IMR-90 (cell line): ENCODE data around the gene PADI2. TPM values are rescaled to one million over a fixed set of nuclear protein-coding genes. Genes with fewer than 3 reads are reported as not detected.

Source experiments
- ATAC-seq: fragments of 200-7000 bp; cut with Tn5 transposase; 2 replicates; pipeline ENCODE4 v1.9.1; 2020; ENCODE audit warnings: low read depth, mild to moderate bottlenecking, moderate library complexity
- BruUV-seq: library from RNA; stranded (reverse); fragments of 400-500 nt; replicated peaks from 2 replicates; lab custom pipeline; 2021; lab: Mats Ljungman, UMichigan
- CTCF ChIA-PET: fragments of 300-600 bp; formaldehyde crosslinking; extraction: SDS; loops from one replicate; lab custom pipeline; 2021; ENCODE audit warnings: antibody characterized with exemption; lab: Yijun Ruan, JAX
- POLR2A ChIA-PET: fragments of 300-600 bp; sonication (Branson Sonifier 250); formaldehyde crosslinking; loops from one replicate; lab custom pipeline; 2022; ENCODE audit warnings: antibody characterized with exemption; ENCODE audit not compliant: unreplicated experiment; lab: Charles Lee
- DNase-seq: peaks from one replicate; pipeline ENCODE4 v3.0.0; 2013
- H2AFZ ChIP-seq: replicated peaks from 2 replicates; pipeline ENCODE3; 2013; ENCODE audit warnings: low read length, mild to moderate bottlenecking; ENCODE audit not compliant: poor library complexity
- H2AK5ac ChIP-seq: 2 replicates; pipeline ENCODE4 v1.6.1; 2013; ENCODE audit warnings: low read depth, low read length, inconsistent platforms
- H2AK9ac ChIP-seq: replicated peaks from 2 replicates; pipeline ENCODE3; 2013; ENCODE audit warnings: mild to moderate bottlenecking, low read depth, low read length, moderate library complexity; ENCODE audit not compliant: poor library complexity
- H2BK120ac ChIP-seq: 2 replicates; pipeline ENCODE4 v1.6.1; 2013; ENCODE audit warnings: low read depth, low read length, inconsistent platforms
- H2BK15ac ChIP-seq: 3 replicates; pipeline ENCODE4 v1.6.1; 2013; ENCODE audit warnings: low read depth, low read length, inconsistent platforms
- H2BK20ac ChIP-seq: 2 replicates; pipeline ENCODE4 v1.6.1; 2013; ENCODE audit warnings: low read depth, mild to moderate bottlenecking, inconsistent platforms, low read length, moderate library complexity
- H2BK5ac ChIP-seq: 2 replicates; pipeline ENCODE4 v1.6.1; 2013; ENCODE audit warnings: mild to moderate bottlenecking, low read depth, low read length, inconsistent platforms; ENCODE audit not compliant: poor library complexity, severe bottlenecking
- H3K14ac ChIP-seq: replicated peaks from 2 replicates; pipeline ENCODE4 v1.6.1; 2013; ENCODE audit warnings: low read depth, low read length, inconsistent platforms
- H3K18ac ChIP-seq: 2 replicates; pipeline ENCODE4 v1.6.1; 2013; ENCODE audit warnings: low read depth, low read length, control low read depth
- H3K23ac ChIP-seq: 2 replicates; pipeline ENCODE4 v1.6.1; 2013; ENCODE audit warnings: low read depth, low read length, inconsistent platforms
- H3K27ac ChIP-seq: 2 replicates; pipeline ENCODE4 v1.5.1; 2013; ENCODE audit warnings: mild to moderate bottlenecking, control low read depth, low read length; ENCODE audit not compliant: insufficient read depth
- H3K27me3 ChIP-seq: 2 replicates; pipeline ENCODE4 v1.6.1; 2013; ENCODE audit warnings: low read length; ENCODE audit not compliant: control insufficient read depth, insufficient read depth
- H3K36me3 ChIP-seq: 2 replicates; pipeline ENCODE4 v1.6.1; 2013; ENCODE audit warnings: low read length, mixed read lengths; ENCODE audit not compliant: control insufficient read depth, insufficient read depth
- H3K4ac ChIP-seq: 2 replicates; pipeline ENCODE4 v1.6.1; 2013; ENCODE audit warnings: low read depth, low read length, inconsistent platforms
- H3K4me1 ChIP-seq: 2 replicates; pipeline ENCODE4 v1.6.1; 2013; ENCODE audit warnings: low read length, mixed read lengths; ENCODE audit not compliant: control insufficient read depth, insufficient read depth
- H3K4me2 ChIP-seq: 2 replicates; pipeline ENCODE4 v1.6.1; 2013; ENCODE audit warnings: low read depth, mild to moderate bottlenecking, control low read depth, low read length, moderate library complexity
- H3K4me3 ChIP-seq: 2 replicates; pipeline ENCODE4 v1.5.1; 2013; ENCODE audit warnings: low read depth, mild to moderate bottlenecking, control low read depth, low read length, moderate library complexity; ENCODE audit not compliant: insufficient read depth
- H3K56ac ChIP-seq: 2 replicates; pipeline ENCODE4 v1.6.1; 2013; ENCODE audit warnings: low read length, inconsistent platforms; ENCODE audit not compliant: insufficient read depth; ENCODE audit errors: extremely low read depth
- H3K79me1 ChIP-seq, 2 experiments: 2 replicates each; pipeline ENCODE4 v1.6.1; 2013; ENCODE audit warnings: low read length in 2 of 2, inconsistent platforms in 1 of 2, low read depth in 1 of 2
- H3K9ac ChIP-seq: 2 replicates; pipeline ENCODE4 v1.6.1; 2013; ENCODE audit warnings: low read depth, low read length, control low read depth
- H3K9me1 ChIP-seq: 2 replicates; pipeline ENCODE4 v1.6.1; 2013; ENCODE audit warnings: low read length, inconsistent platforms; ENCODE audit not compliant: insufficient read depth
- H3K9me3 ChIP-seq: 2 replicates; pipeline ENCODE4 v1.6.1; 2013; ENCODE audit warnings: low read length; ENCODE audit not compliant: control insufficient read depth, insufficient read depth
- H4K20me1 ChIP-seq: 2 replicates; pipeline ENCODE4 v1.6.1; 2013; ENCODE audit warnings: low read length, inconsistent platforms; ENCODE audit not compliant: insufficient read depth
- H4K5ac ChIP-seq: 2 replicates; pipeline ENCODE4 v1.6.1; 2013; ENCODE audit warnings: mild to moderate bottlenecking, low read depth, low read length, control low read depth
- H4K8ac ChIP-seq, 2 experiments: 2 replicates each; pipeline ENCODE4 v1.6.1; 2013; ENCODE audit warnings: low read depth in 2 of 2, low read length in 2 of 2, control low read depth in 1 of 2, inconsistent platforms in 1 of 2
- H4K91ac ChIP-seq: 2 replicates; pipeline ENCODE4 v1.6.1; 2013; ENCODE audit warnings: low read depth, low read length, inconsistent platforms; ENCODE audit not compliant: insufficient read depth
- BHLHE40 ChIP-seq: fragments of 150-350 bp; IDR thresholded peaks from 2 replicates; pipeline ENCODE4 v1.6.1; 2016; ENCODE audit warnings: mild to moderate bottlenecking, low read depth, low read length
- CEBPB ChIP-seq: IDR thresholded peaks from 2 replicates; pipeline ENCODE4 v1.6.1; 2012; ENCODE audit warnings: low read depth, low read length, improper control_type of control experiment
- CHD1 ChIP-seq: IDR thresholded peaks from 2 replicates; pipeline ENCODE4 v1.6.1; 2012; ENCODE audit warnings: low read depth, low read length, improper control_type of control experiment
- CTCF ChIP-seq: conservative IDR thresholded peaks from 2 replicates; pipeline ENCODE4 v1.5.1; 2012; ENCODE audit warnings: mild to moderate bottlenecking, low read depth, low read length, improper control_type of control experiment
- ELK1 ChIP-seq: fragments of 150-350 bp; IDR thresholded peaks from 2 replicates; pipeline ENCODE4 v1.6.1; 2016; ENCODE audit warnings: low read depth, mild to moderate bottlenecking, low read length, moderate library complexity, borderline replicate concordance
- FOS ChIP-seq: fragments of 150-350 bp; IDR thresholded peaks from 2 replicates; pipeline ENCODE4 v1.6.1; 2016; ENCODE audit warnings: low read depth, low read length
- MAFK ChIP-seq: IDR thresholded peaks from 2 replicates; pipeline ENCODE4 v1.6.1; 2012; ENCODE audit warnings: low read depth, low read length, improper control_type of control experiment
- MAZ ChIP-seq: IDR thresholded peaks from 2 replicates; pipeline ENCODE4 v1.6.1; 2012; ENCODE audit warnings: low read depth, mild to moderate bottlenecking, low read length, improper control_type of control experiment, moderate library complexity, borderline replicate concordance
- MXI1 ChIP-seq: IDR thresholded peaks from 2 replicates; pipeline ENCODE4 v1.6.1; 2012; ENCODE audit warnings: low read depth, mild to moderate bottlenecking, low read length, moderate library complexity, borderline replicate concordance
- NFE2L2 ChIP-seq: fragments of 150-350 bp; IDR thresholded peaks from 2 replicates; pipeline ENCODE4 v1.6.1; 2016; ENCODE audit warnings: low read depth, mild to moderate bottlenecking, low read length
- POLR2A ChIP-seq: IDR thresholded peaks from 2 replicates; pipeline ENCODE4 v1.6.1; 2012; ENCODE audit warnings: mild to moderate bottlenecking, low read depth, low read length
- RAD21 ChIP-seq: IDR thresholded peaks from 2 replicates; pipeline ENCODE4 v1.6.1; 2012; ENCODE audit warnings: low read length, improper control_type of control experiment
- RCOR1 ChIP-seq: IDR thresholded peaks from 2 replicates; pipeline ENCODE4 v1.6.1; 2012; ENCODE audit warnings: mild to moderate bottlenecking, low read length, improper control_type of control experiment; ENCODE audit not compliant: insufficient replicate concordance
- RFX5 ChIP-seq: IDR thresholded peaks from 2 replicates; pipeline ENCODE4 v1.8.0; 2012; ENCODE audit warnings: low read depth, mild to moderate bottlenecking, low read length, moderate library complexity
- SMC3 ChIP-seq: fragments of 150-350 bp; IDR thresholded peaks from 2 replicates; pipeline ENCODE4 v1.6.1; 2016; ENCODE audit warnings: low read depth, mild to moderate bottlenecking, antibody characterized with exemption, low read length, moderate library complexity
- USF2 ChIP-seq: fragments of 150-350 bp; IDR thresholded peaks from 2 replicates; pipeline ENCODE4 v1.6.1; 2017; ENCODE audit warnings: mild to moderate bottlenecking, antibody characterized with exemption, low read length, low read depth
- WGBS, 2 experiments: methylation state at CpG; one replicate each; pipeline versions ENCODE4 v1.1.5 to v1.1.7; 2013; ENCODE audit warnings: missing lambda C conversion rate in 2 of 2; ENCODE audit not compliant: insufficient read length in 1 of 2; ENCODE audit errors: extremely low coverage in 2 of 2; 5-methylcytosine and 5-hydroxymethylcytosine counted together
- dilution Hi-C: fragments of 300-500 bp; cut with HindIII; formaldehyde crosslinking; loops from one replicate; pipeline ENCODE4 v1.14.3; 2018; ENCODE audit warnings: low sequenced_read_pairs; ENCODE audit not compliant: unreplicated experiment
- in situ Hi-C: fragments of 300-500 bp; cut with MboI; formaldehyde crosslinking; loops from 3 replicates; pipeline ENCODE4 v1.14.3; 2019; ENCODE audit warnings: low sequenced_read_pairs, inconsistent platforms, mixed read lengths
- intact Hi-C: fragments of 100-400 bp; cut with micrococcal nuclease; formaldehyde crosslinking; loops from 2 replicates; pipeline ENCODE4 v1.10.0; 2022
- polyA plus RNA-seq, 3 experiments: library from polyadenylated mRNA; depleted of rRNA; stranded (reverse); fragments of >200 nt; gene quantifications; 2 replicates each; pipeline ENCODE4 v1.2.3, GENCODE V29; 2012; ENCODE audit warnings: low replicate concordance in 1 of 3
- total RNA-seq: library from RNA; depleted of rRNA; stranded (reverse); fragments of >200 nt; gene quantifications from 2 replicates; pipeline ENCODE4 v1.2.3, GENCODE V29; 2012

Gene PADI2
- total and polyA plus RNA-seq, 2 of the 4 experiments (the other 2 are of a cell fraction), result not detected

GRCh38 chr1:17136936-17137335 lies 17.7 kb upstream of the PADI2 start:
- no peak overlapping the region for H4K91ac ChIP-seq
- ChIA-PET POLR2A (no interaction called here), CTCF (no interaction called here)
- H3K79me1 ChIP-seq, result no peaks in the 10 kb centered on the region
- no peak for ATAC-seq
- TF ChIP-seq ELK1 (no peak), POLR2A (no peak), RFX5 (no peak), RAD21 (no peak), CEBPB (no peak), MAFK (no peak), SMC3 (no peak), FOS (no peak), RCOR1 (no peak), CHD1 (no peak), NFE2L2 (no peak), BHLHE40 (no peak), CTCF (no peak), USF2 (no peak), MAZ (no peak), MXI1 (no peak)
- no peak overlapping the region for H2AFZ ChIP-seq
- no peaks in the 10 kb centered on the region for H3K9me3 ChIP-seq
- no peaks in the 10 kb centered on the region for H3K36me3 ChIP-seq
- intact Hi-C loops (no loop called here), dilution Hi-C loops (no loop called here), in situ Hi-C loops (no loop called here)
- H3K27me3 ChIP-seq, result peaks cover 10% of the 10 kb centered on the region; the same call in 1 of the 2 replicates
- H2BK120ac ChIP-seq, result no peak overlapping the region
- H3K9ac ChIP-seq, result no peak overlapping the region
- no TSS peak for BruUV-seq
- no peak overlapping the region for H2BK5ac ChIP-seq
- no peak overlapping the region for H3K4ac ChIP-seq
- H2AK9ac ChIP-seq, result no peak overlapping the region
- no peak overlapping the region for H2BK15ac ChIP-seq
- H4K8ac ChIP-seq, result no peak overlapping the region
- H3K23ac ChIP-seq, result no peak overlapping the region
- H3K27ac ChIP-seq, result no peak overlapping the region
- H4K5ac ChIP-seq, result no peak overlapping the region
- H3K4me3 ChIP-seq, result no peak overlapping the region
- H2BK20ac ChIP-seq, result no peak overlapping the region
- peaks cover 8% of the 10 kb centered on the region; the same call in 1 of the 2 replicates for H3K9me1 ChIP-seq
- H3K56ac ChIP-seq, result no peak overlapping the region
- H2AK5ac ChIP-seq, result no peak overlapping the region
- H3K4me2 ChIP-seq, result no peak overlapping the region
- no peaks in the 10 kb centered on the region for H4K20me1 ChIP-seq
- no peak for DNase-seq
- WGBS, 2 experiments, result no CpG with 5 or more reads among the region's 8 CpGs
- no peak overlapping the region for H3K18ac ChIP-seq
- H3K4me1 ChIP-seq, result no peaks in the 10 kb centered on the region
- no peak overlapping the region for H3K14ac ChIP-seq
